Measurements from ENCODE around the gene NFATC1. TPM values are rescaled to one million over a fixed set of nuclear protein-coding genes. Genes with fewer than 3 reads are reported as not detected.

The NFATC1 gene
- total RNA-seq, 2 donors from 2014 or later, result 19.0 to 20.2 TPM

GRCh38 chr18:79355433-79356335, 40.0 kb upstream of the NFATC1 start:
- no peaks in the 10 kb centered on the region for H3K27me3 ChIP-seq
- no peak overlapping the region for H3K4me3 ChIP-seq
- H3K27ac ChIP-seq, result no peak overlapping the region
- TF ChIP-seq CTCF (IDR thresholded peaks at IDR 0.05), result no peak
- DNase-seq (ENCODE audit: low spot score), result no peak
- no peaks in the 10 kb centered on the region for H3K9me3 ChIP-seq
- H3K36me3 ChIP-seq, result peaks cover 15% of the 10 kb centered on the region
- no peaks in the 10 kb centered on the region for H3K4me1 ChIP-seq

GRCh38 chr18:79356435-79356834, 39.3 kb upstream of the NFATC1 start:
- no peak for TF ChIP-seq CTCF (IDR thresholded peaks at IDR 0.05)
- H3K9me3 ChIP-seq, result no peaks in the 10 kb centered on the region
- H3K36me3 ChIP-seq, result peaks cover 22% of the 10 kb centered on the region
- no peak overlapping the region for H3K4me3 ChIP-seq
- H3K27ac ChIP-seq, result no peak overlapping the region
- no peaks in the 10 kb centered on the region for H3K4me1 ChIP-seq
- H3K27me3 ChIP-seq, result no peaks in the 10 kb centered on the region
- no peak for DNase-seq (ENCODE audit: low spot score)

GRCh38 chr18:79360933-79361332, 34.8 kb upstream of the NFATC1 start:
- DNase-seq (ENCODE audit: low spot score), result no peak
- peaks cover 37% of the 10 kb centered on the region for H3K36me3 ChIP-seq

GRCh38 chr18:79361766-79362522, 33.8 kb upstream of the NFATC1 start:
- H3K27ac ChIP-seq, result no peak overlapping the region
- H3K27me3 ChIP-seq, result no peaks in the 10 kb centered on the region
- TF ChIP-seq CTCF (IDR thresholded peaks at IDR 0.05), result no peak
- H3K9me3 ChIP-seq, result no peaks in the 10 kb centered on the region
- H3K36me3 ChIP-seq, result peaks cover 37% of the 10 kb centered on the region
- H3K4me3 ChIP-seq, result no peak overlapping the region
- H3K4me1 ChIP-seq, result no peaks in the 10 kb centered on the region
- DNase-seq (ENCODE audit: low spot score), result no peak

More at GRCh38 chr18:79360933-79361332, 34.8 kb upstream of the NFATC1 start:
- H3K27ac ChIP-seq, result no peak overlapping the region
- no peak for TF ChIP-seq CTCF (IDR thresholded peaks at IDR 0.05)
- H3K9me3 ChIP-seq, result no peaks in the 10 kb centered on the region
- no peaks in the 10 kb centered on the region for H3K27me3 ChIP-seq
- no peaks in the 10 kb centered on the region for H3K4me1 ChIP-seq
- no peak overlapping the region for H3K4me3 ChIP-seq

GRCh38 chr18:79365701-79366100, 30.0 kb upstream of the NFATC1 start:
- H3K27me3 ChIP-seq, result no peaks in the 10 kb centered on the region
- H3K9me3 ChIP-seq, result no peaks in the 10 kb centered on the region
- no peak overlapping the region for H3K27ac ChIP-seq
- no peak overlapping the region for H3K4me3 ChIP-seq
- H3K4me1 ChIP-seq, result no peaks in the 10 kb centered on the region
- H3K36me3 ChIP-seq, result peaks cover 21% of the 10 kb centered on the region
- TF ChIP-seq CTCF (IDR thresholded peaks at IDR 0.05), result no peak
- no peak for DNase-seq (ENCODE audit: low spot score)
